Uterus (tissue), 4 donors: Measurements from ENCODE around the gene GAST. TPM values are rescaled to one million over a fixed set of nuclear protein-coding genes. Genes with fewer than 3 reads are reported as not detected.

Experiments used
- DNase-seq, 2 donors: peaks; one replicate each; pipeline ENCODE4 v3.0.0-alpha.2; 2019 to 2020
- H3K27ac ChIP-seq, 2 donors: fragments of 200-600 bp; sonication (generic); 1 replicate in 1 of 2; 2 replicates in 1 of 2; pipeline ENCODE4 v1.5.1; 2016 to 2018
- H3K27me3 ChIP-seq, 2 donors: fragments of 200-600 bp; sonication (generic); one replicate each; pipeline ENCODE4 v1.5.1; 2018 to 2019; ENCODE audit warnings: control low read depth in 1 of 2
- H3K36me3 ChIP-seq, 2 donors: fragments of 200-600 bp; sonication (generic); one replicate each; pipeline ENCODE4 v1.5.1; 2019; ENCODE audit warnings: control low read depth in 1 of 2
- H3K4me1 ChIP-seq, 2 donors: fragments of 200-600 bp; sonication (generic); one replicate each; pipeline ENCODE4 v1.5.1; 2018 to 2019; ENCODE audit warnings: control low read depth in 1 of 2
- H3K4me3 ChIP-seq, 2 donors: fragments of 200-600 bp; sonication (generic); 1 replicate in 1 of 2; 2 replicates in 1 of 2; pipeline ENCODE4 v1.5.1; 2018 to 2019; ENCODE audit warnings: mild to moderate bottlenecking in 1 of 2
- H3K9me3 ChIP-seq, 2 donors: fragments of 200-600 bp; sonication (generic); one replicate each; pipeline ENCODE4 v1.5.1; 2019; ENCODE audit warnings: control low read depth in 1 of 2
- CTCF ChIP-seq, 4 experiments: fragments of 200-600 bp in 2 of 4; fragments of 450-650 bp in 2 of 4; sonication (generic) in 2 of 4; IDR thresholded peaks; one replicate each; pipeline ENCODE4 v1.5.1; 2016 to 2019; ENCODE audit warnings: antibody characterized with exemption in 4 of 4, mild to moderate bottlenecking in 2 of 4, moderate library complexity in 1 of 4
- POLR2A ChIP-seq, 2 donors: fragments of 450-650 bp; IDR thresholded peaks; one replicate each; pipeline ENCODE4 v1.6.1; 2016; ENCODE audit warnings: antibody characterized with exemption in 2 of 2, mild to moderate bottlenecking in 1 of 2, moderate library complexity in 1 of 2
- intact Hi-C: fragments of 100-400 bp; cut with DNase I; formaldehyde crosslinking; loops from one replicate; pipeline ENCODE4 v1.15.1; 2023; ENCODE audit warnings: low total_unique reads
- total RNA-seq, 4 donors: library from RNA; depleted of rRNA in 3 of 4; stranded (reverse); fragments of >200 nt in 3 of 4; gene quantifications; one replicate each; pipeline versions ENCODE4 v1.1.0 to v1.2.4, GENCODE V29; 2014 to 2023
- donor health status: DM: yes; HTN: yes; CAD: no.

The GAST gene
- total RNA-seq, 4 donors from 2014 or later: not detected

GRCh38 chr17:41705271-41705991 is 6.7 kb upstream of the GAST start:
- Histone ChIP-seq H3K27me3 (no peaks in the 10 kb centered on the region), H3K27ac (peak overlapping the region in 1 of 2 donors; percentile 33), H3K4me1 (no peaks in the 10 kb centered on the region), H3K4me3 (no peak overlapping the region), H3K9me3 (no peaks in the 10 kb centered on the region), H3K36me3 (no peaks in the 10 kb centered on the region)
- TF ChIP-seq CTCF (IDR thresholded peaks at IDR 0.05) (no peak), POLR2A (IDR thresholded peaks at IDR 0.05) (no peak)
- intact Hi-C loops: no loop called here
- DNase-seq: no peak

- TF ChIP-seq POLR2A (IDR thresholded peaks at IDR 0.05): no peak
- TF ChIP-seq CTCF (IDR thresholded peaks at IDR 0.05): no peak
- H3K27ac ChIP-seq: no peak overlapping the region
- intact Hi-C loops: no loop called here
- no peaks in the 10 kb centered on the region for H3K27me3 ChIP-seq
- H3K4me3 ChIP-seq: no peak overlapping the region
- H3K9me3 ChIP-seq: no peaks in the 10 kb centered on the region
- DNase-seq: no peak
- H3K36me3 ChIP-seq: no peaks in the 10 kb centered on the region
- no peaks in the 10 kb centered on the region for H3K4me1 ChIP-seq
Observed at GRCh38 chr17:41707803-41708669, 4.1 kb upstream of the GAST start.

GRCh38 chr17:41710472-41711090 is 1.6 kb upstream of the GAST start:
- H3K27ac ChIP-seq: no peak overlapping the region
- H3K36me3 ChIP-seq: no peaks in the 10 kb centered on the region
- intact Hi-C loops: no loop called here
- TF ChIP-seq CTCF (IDR thresholded peaks at IDR 0.05) (no peak), POLR2A (IDR thresholded peaks at IDR 0.05) (no peak)
- H3K4me1 ChIP-seq: no peaks in the 10 kb centered on the region
- no peak overlapping the region for H3K4me3 ChIP-seq
- no peaks in the 10 kb centered on the region for H3K27me3 ChIP-seq
- no peaks in the 10 kb centered on the region for H3K9me3 ChIP-seq
- no peak for DNase-seq

- Histone ChIP-seq H3K27me3 (no peaks in the 10 kb centered on the region), H3K36me3 (no peaks in the 10 kb centered on the region), H3K4me3 (no peak overlapping the region), H3K9me3 (no peaks in the 10 kb centered on the region), H3K27ac (peak overlapping the region in 1 of 2 donors; percentile 7), H3K4me1 (no peaks in the 10 kb centered on the region)
- TF ChIP-seq POLR2A (IDR thresholded peaks at IDR 0.05) (no peak), CTCF (IDR thresholded peaks at IDR 0.05) (no peak)
- no peak for DNase-seq
- intact Hi-C loops: no loop called here
Observed at GRCh38 chr17:41717408-41718286, 5.5 kb downstream of the GAST start.
